Retinal pigment epithelial cell (primary cell): ENCODE results near the gene TRMT61B.

Experiments
- DNase-seq: peaks from one replicate; pipeline ENCODE4 v3.0.0-alpha.2; 2010; ENCODE audit warnings: low read depth
- H3K4me3 ChIP-seq: 2 replicates; pipeline ENCODE4 v1.5.1; 2011; ENCODE audit warnings: mild to moderate bottlenecking, low read length, control low read depth, moderate library complexity
- TF ChIP-seq, protein P1 (sequence below): conservative IDR thresholded peaks from 2 replicates; pipeline ENCODE4 v1.5.1; 2011; ENCODE audit warnings: low read depth, low read length, control low read depth, inconsistent platforms

TRMT61B gene

DNA sequence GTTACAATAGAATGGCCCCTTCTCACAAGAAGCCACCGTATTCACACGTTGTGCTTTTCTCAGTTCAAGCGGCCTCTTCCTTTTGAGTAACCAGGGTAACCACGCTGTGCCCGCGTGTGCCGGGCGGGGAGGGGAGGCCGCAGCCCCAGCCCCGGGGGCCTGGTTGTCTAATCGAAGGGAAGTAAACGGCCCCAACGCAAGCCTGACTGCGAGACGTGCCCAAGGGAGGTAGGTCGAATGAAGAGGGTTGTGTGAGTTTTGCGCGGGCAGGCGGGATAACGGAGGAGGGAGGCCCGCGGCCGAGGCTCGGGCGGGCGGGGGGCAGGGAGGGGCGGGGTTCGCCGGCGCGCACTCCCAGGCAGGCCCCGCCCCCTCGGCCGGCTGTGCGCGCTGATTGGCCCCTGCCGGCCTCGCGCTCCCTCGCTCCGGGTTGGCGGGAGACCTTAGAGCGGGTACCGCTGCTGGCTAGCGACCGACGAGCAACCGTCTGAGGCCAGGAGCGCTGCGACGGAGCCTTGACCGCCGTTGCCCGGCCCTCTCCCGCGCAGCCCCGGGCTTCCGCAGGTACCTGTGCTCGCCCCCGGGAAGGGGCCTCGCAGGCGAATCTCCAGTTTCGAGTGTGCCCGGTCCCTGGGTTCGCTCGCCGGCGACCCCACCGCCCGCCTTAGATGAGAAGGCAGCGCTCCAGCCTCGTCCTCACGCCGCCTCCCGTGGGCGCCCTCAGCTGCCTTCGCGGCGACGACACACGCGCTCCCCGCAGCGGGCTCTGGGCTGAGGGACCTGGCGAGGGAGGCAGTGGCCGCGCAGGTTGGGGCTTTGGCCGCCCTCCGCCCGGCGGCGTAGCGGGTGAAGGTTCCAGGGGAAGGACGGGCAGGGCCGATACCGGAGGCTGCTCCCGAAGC is 59.5 kb downstream of the TRMT61B start, which contains the start of gene SPDYA:
TSS of gene SPDYA (plus strand) at position 451 of the 902 bp plus-strand sequence. CDS start 5,181 bp downstream, outside the sequence.
- DNase-seq: peak; percentile 23
- TF ChIP-seq, protein P1, sequence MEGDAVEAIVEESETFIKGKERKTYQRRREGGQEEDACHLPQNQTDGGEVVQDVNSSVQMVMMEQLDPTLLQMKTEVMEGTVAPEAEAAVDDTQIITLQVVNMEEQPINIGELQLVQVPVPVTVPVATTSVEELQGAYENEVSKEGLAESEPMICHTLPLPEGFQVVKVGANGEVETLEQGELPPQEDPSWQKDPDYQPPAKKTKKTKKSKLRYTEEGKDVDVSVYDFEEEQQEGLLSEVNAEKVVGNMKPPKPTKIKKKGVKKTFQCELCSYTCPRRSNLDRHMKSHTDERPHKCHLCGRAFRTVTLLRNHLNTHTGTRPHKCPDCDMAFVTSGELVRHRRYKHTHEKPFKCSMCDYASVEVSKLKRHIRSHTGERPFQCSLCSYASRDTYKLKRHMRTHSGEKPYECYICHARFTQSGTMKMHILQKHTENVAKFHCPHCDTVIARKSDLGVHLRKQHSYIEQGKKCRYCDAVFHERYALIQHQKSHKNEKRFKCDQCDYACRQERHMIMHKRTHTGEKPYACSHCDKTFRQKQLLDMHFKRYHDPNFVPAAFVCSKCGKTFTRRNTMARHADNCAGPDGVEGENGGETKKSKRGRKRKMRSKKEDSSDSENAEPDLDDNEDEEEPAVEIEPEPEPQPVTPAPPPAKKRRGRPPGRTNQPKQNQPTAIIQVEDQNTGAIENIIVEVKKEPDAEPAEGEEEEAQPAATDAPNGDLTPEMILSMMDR: no peak
- peak within 1 kb of the TSS; percentile 56 for H3K4me3 ChIP-seq

GRCh38 chr2:28809927-28810326 is 60.2 kb downstream of the TRMT61B start:
- TF ChIP-seq, protein P1: no peak
- no peak for DNase-seq
- H3K4me3 ChIP-seq: peak overlapping the region; percentile 56

GRCh38 chr2:28802975-28803429 is 67.1 kb downstream of the TRMT61B start:
- DNase-seq: no peak
- TF ChIP-seq, protein P1: no peak
- H3K4me3 ChIP-seq: no peak overlapping the region

DNA sequence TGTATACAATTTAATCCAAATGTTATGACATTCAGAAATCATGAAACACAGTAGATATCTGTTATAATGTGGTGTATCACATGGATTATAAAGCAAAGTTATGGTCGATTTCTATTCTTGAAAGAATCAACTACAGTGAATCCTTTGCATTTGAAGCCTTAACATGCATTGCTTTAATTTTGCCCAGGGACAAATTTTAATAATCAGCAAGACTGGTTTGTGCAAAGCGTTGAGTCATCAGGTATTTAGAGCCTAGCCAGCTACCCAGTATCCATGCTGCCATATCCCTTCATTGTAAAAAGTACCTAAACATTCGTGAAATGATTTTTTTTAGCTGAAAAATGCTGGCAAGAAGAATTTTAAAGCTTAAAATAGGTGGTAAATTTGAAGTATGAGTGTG is 68.4 kb downstream of the TRMT61B start:
- H3K4me3 ChIP-seq: no peak overlapping the region
- TF ChIP-seq, protein P1: no peak

More for the DNA sequence above, 68.4 kb downstream of the TRMT61B start:
- no peak for DNase-seq
